H1 (cell line): ENCODE data around the gene RPS6KA2. TPM values are rescaled to one million over a fixed set of nuclear protein-coding genes. Genes with fewer than 3 reads are reported as not detected.

Experiments
- CTCF ChIA-PET: fragments of 300-600 bp; sonication (Branson Sonifier 250); formaldehyde crosslinking; loops from one replicate; lab custom pipeline; 2021; ENCODE audit not compliant: partially characterized antibody; lab: Charles Lee
- POLR2A ChIA-PET: fragments of 300-600 bp; sonication (Branson Sonifier 250); formaldehyde crosslinking; loops from one replicate; lab custom pipeline; 2021; ENCODE audit warnings: inconsistent platforms; ENCODE audit not compliant: partially characterized antibody; lab: Charles Lee
- DNase-seq, 2 experiments: peaks; one replicate each; pipeline versions ENCODE4 v3.0.0 to v3.0.0-alpha.2; 2010 to 2022; ENCODE audit warnings: low spot score in 2 of 2, low read depth in 1 of 2, mixed read lengths in 1 of 2
- FAIRE-seq: peaks from 2 replicates; lab custom pipeline; 2011; peaks lifted over from hg19 to GRCh38; lab: Jason Lieb, UNC
- H2AFZ ChIP-seq: 2 replicates; pipeline ENCODE4 v1.8.1; 2012; ENCODE audit warnings: low read length, inconsistent platforms
- H2AK5ac ChIP-seq: 2 replicates; pipeline ENCODE4 v1.6.1; 2013; ENCODE audit warnings: low read depth, low read length
- H2BK120ac ChIP-seq: replicated peaks from 2 replicates; pipeline ENCODE3; 2013; ENCODE audit warnings: low read depth, low read length, inconsistent platforms
- H2BK12ac ChIP-seq: 2 replicates; pipeline ENCODE4 v1.6.1; 2013; ENCODE audit warnings: low read depth, low read length
- H2BK15ac ChIP-seq: 2 replicates; pipeline ENCODE4 v1.6.1; 2013; ENCODE audit warnings: low read length
- H2BK20ac ChIP-seq: 2 replicates; pipeline ENCODE4 v1.6.1; 2013; ENCODE audit warnings: low read length
- H2BK5ac ChIP-seq: 2 replicates; pipeline ENCODE4 v1.6.1; 2013; ENCODE audit warnings: low read depth, low read length
- H3K14ac ChIP-seq: 2 replicates; pipeline ENCODE4 v1.6.1; 2013; ENCODE audit warnings: inconsistent platforms; ENCODE audit not compliant: insufficient read length
- H3K18ac ChIP-seq: 2 replicates; pipeline ENCODE4 v1.6.1; 2013; ENCODE audit warnings: low read length; ENCODE audit errors: extremely low read depth
- H3K23ac ChIP-seq: 2 replicates; pipeline ENCODE4 v1.6.1; 2013; ENCODE audit warnings: inconsistent platforms; ENCODE audit not compliant: insufficient read length
- H3K23me2 ChIP-seq: 2 replicates; pipeline ENCODE4 v1.6.1; 2013; ENCODE audit warnings: low read depth, low read length
- H3K27ac ChIP-seq: 2 replicates; pipeline ENCODE4 v1.6.1; 2011; ENCODE audit warnings: low read depth, low read length, inconsistent platforms
- H3K27me3 ChIP-seq, 4 experiments: replicated peaks in 1 of 4; 1 replicate in 1 of 4; 2 replicates in 3 of 4; pipeline versions ENCODE4 v1.6.1 to v1.8.1; 2011 to 2013; ENCODE audit warnings: low read length in 3 of 4, mild to moderate bottlenecking in 3 of 4, inconsistent platforms in 2 of 4, mixed read lengths in 2 of 4, moderate library complexity in 1 of 4; ENCODE audit not compliant: control insufficient read depth in 3 of 4, insufficient read depth in 3 of 4; ENCODE audit errors: extremely low read depth in 1 of 4
- H3K36me3 ChIP-seq, 4 experiments: 2 replicates each; pipeline versions ENCODE4 v1.6.1 to v1.8.1; 2011 to 2013; ENCODE audit warnings: mild to moderate bottlenecking in 4 of 4, low read length in 3 of 4, moderate library complexity in 2 of 4, control low read depth in 1 of 4, inconsistent platforms in 1 of 4; ENCODE audit not compliant: insufficient read depth in 4 of 4, control insufficient read depth in 2 of 4
- H3K4ac ChIP-seq: replicated peaks from 2 replicates; pipeline ENCODE3; 2013; ENCODE audit warnings: low read length, low read depth, mixed read lengths, inconsistent platforms; ENCODE audit not compliant: insufficient read length
- H3K4me1 ChIP-seq, 4 experiments: replicated peaks in 1 of 4; 1 replicate in 1 of 4; 2 replicates in 3 of 4; pipeline versions ENCODE4 v1.6.1 to v1.8.1; 2011 to 2013; ENCODE audit warnings: low read length in 3 of 4, inconsistent platforms in 2 of 4, mixed read lengths in 1 of 4; ENCODE audit not compliant: insufficient read depth in 4 of 4, control insufficient read depth in 3 of 4
- H3K4me2 ChIP-seq, 2 experiments: 2 replicates each; pipeline versions ENCODE4 v1.6.1 to v1.8.1; 2011 to 2013; ENCODE audit warnings: low read depth in 2 of 2, low read length in 2 of 2, control low read depth in 1 of 2, inconsistent platforms in 1 of 2, mild to moderate bottlenecking in 1 of 2; ENCODE audit not compliant: insufficient read depth in 1 of 2
- H3K4me3 ChIP-seq, 4 experiments: fragments of 200-600, 300-600 bp in 1 of 4; sonication (generic), shearing (Covaris generic), sonication (Bioruptor Twin) in 1 of 4; 2 replicates each; pipeline versions ENCODE4 v1.5.1 to v1.8.1; 2011 to 2016; ENCODE audit warnings: low read length in 4 of 4, low read depth in 3 of 4, control low read depth in 2 of 4, inconsistent platforms in 2 of 4, mild to moderate bottlenecking in 2 of 4, mixed read lengths in 1 of 4, moderate library complexity in 1 of 4; ENCODE audit not compliant: insufficient read depth in 2 of 4; ENCODE audit errors: extremely low read depth in 1 of 4
- H3K56ac ChIP-seq: replicated peaks from 2 replicates; pipeline ENCODE3; 2013; ENCODE audit warnings: low read depth, mild to moderate bottlenecking, mixed read lengths, low read length, inconsistent platforms; ENCODE audit not compliant: insufficient read length
- H3K79me1 ChIP-seq: 2 replicates; pipeline ENCODE4 v1.6.1; 2013; ENCODE audit warnings: low read depth, low read length, control low read depth
- H3K79me2 ChIP-seq, 2 experiments: 2 replicates each; pipeline versions ENCODE4 v1.6.1 to v1.8.1; 2012 to 2013; ENCODE audit warnings: low read length in 2 of 2, mild to moderate bottlenecking in 2 of 2, inconsistent platforms in 1 of 2; ENCODE audit not compliant: insufficient read depth in 2 of 2, control insufficient read depth in 1 of 2
- H3K9ac ChIP-seq, 4 experiments: replicated peaks in 1 of 4; 1 replicate in 1 of 4; 2 replicates in 3 of 4; pipeline versions ENCODE4 v1.6.1 to v1.8.1; 2011 to 2013; ENCODE audit warnings: low read depth in 3 of 4, low read length in 3 of 4, control low read depth in 2 of 4, mild to moderate bottlenecking in 2 of 4, moderate library complexity in 2 of 4, inconsistent platforms in 1 of 4; ENCODE audit errors: extremely low read depth in 1 of 4
- H3K9me3 ChIP-seq, 2 experiments: 2 replicates each; pipeline versions ENCODE4 v1.6.1 to v1.8.1; 2012 to 2013; ENCODE audit warnings: mild to moderate bottlenecking in 2 of 2, moderate library complexity in 2 of 2, control low read depth in 1 of 2, inconsistent platforms in 1 of 2, low read depth in 1 of 2, low read length in 1 of 2, mixed read lengths in 1 of 2; ENCODE audit not compliant: insufficient read depth in 2 of 2
- H4K20me1 ChIP-seq, 2 experiments: replicated peaks in 1 of 2; 2 replicates each; pipeline versions ENCODE3 to v1.8.1; 2011 to 2013; ENCODE audit warnings: inconsistent platforms in 2 of 2, low read length in 2 of 2, mild to moderate bottlenecking in 1 of 2; ENCODE audit not compliant: insufficient read depth in 2 of 2, control insufficient read depth in 1 of 2
- H4K5ac ChIP-seq: 2 replicates; pipeline ENCODE4 v1.6.1; 2013; ENCODE audit warnings: low read length, low read depth, mixed read lengths, inconsistent platforms; ENCODE audit not compliant: insufficient read length
- H4K8ac ChIP-seq: 2 replicates; pipeline ENCODE4 v1.8.0; 2013; ENCODE audit warnings: mild to moderate bottlenecking, moderate library complexity, low read length, inconsistent platforms; ENCODE audit not compliant: insufficient read depth; ENCODE audit errors: extremely low read depth
- H4K91ac ChIP-seq: replicated peaks from 2 replicates; pipeline ENCODE3; 2013; ENCODE audit warnings: low read length, mixed read lengths, inconsistent platforms; ENCODE audit not compliant: insufficient read length
- CBX5 ChIP-seq: fragments of 300-800, 300-1000 bp; sonication (generic); IDR thresholded peaks from 2 replicates; pipeline ENCODE4 v1.7.1; 2016; ENCODE audit warnings: antibody characterized with exemption, low read length, low read depth
- CHD2 ChIP-seq: IDR thresholded peaks from 2 replicates; pipeline ENCODE4 v1.6.1; 2012; ENCODE audit warnings: low read length, improper control_type of control experiment
- EZH2 ChIP-seq: fragments of 200-600 bp; sonication (generic); IDR thresholded peaks from 2 replicates; pipeline ENCODE4 v1.7.1; 2012; ENCODE audit warnings: low read depth, mild to moderate bottlenecking, moderate library complexity, low read length, inconsistent platforms; ENCODE audit not compliant: severe bottlenecking
- HDAC2 ChIP-seq, 2 experiments: fragments of 300-600 bp in 1 of 2; sonication (generic) in 1 of 2; IDR thresholded peaks; 2 replicates each; pipeline ENCODE4 v1.6.1; 2011 to 2012; ENCODE audit warnings: low read depth in 2 of 2, low read length in 2 of 2, mild to moderate bottlenecking in 2 of 2, moderate library complexity in 2 of 2, borderline replicate concordance in 1 of 2, inconsistent platforms in 1 of 2
- KDM4A ChIP-seq: IDR thresholded peaks from one replicate; pipeline ENCODE4 v1.7.1; 2012; ENCODE audit warnings: low read depth, mild to moderate bottlenecking, moderate library complexity, low read length, inconsistent platforms; ENCODE audit not compliant: severe bottlenecking
- NANOG ChIP-seq: IDR thresholded peaks from 2 replicates; pipeline ENCODE4 v1.6.1; 2011; ENCODE audit warnings: low read length, low read depth, mild to moderate bottlenecking, inconsistent platforms; ENCODE audit not compliant: insufficient read depth, poor library complexity, severe bottlenecking
- PHF8 ChIP-seq: fragments of 200-600 bp; sonication (generic); conservative IDR thresholded peaks from 2 replicates; pipeline ENCODE4 v1.7.1; 2012; ENCODE audit warnings: low read depth, mild to moderate bottlenecking, inconsistent platforms, low read length, moderate library complexity
- POLR2A ChIP-seq, 2 experiments: IDR thresholded peaks; 1 replicate in 1 of 2; 2 replicates in 1 of 2; pipeline ENCODE4 v1.6.1; 2011; ENCODE audit warnings: low read depth in 2 of 2, low read length in 2 of 2, mild to moderate bottlenecking in 2 of 2; ENCODE audit errors: control extremely low read depth in 1 of 2
- RAD21 ChIP-seq, 2 experiments: IDR thresholded peaks in 1 of 2; conservative IDR thresholded peaks in 1 of 2; 2 replicates each; pipeline ENCODE4 v1.6.1; 2011; ENCODE audit warnings: low read depth in 2 of 2, low read length in 2 of 2, improper control_type of control experiment in 1 of 2, inconsistent platforms in 1 of 2, mild to moderate bottlenecking in 1 of 2, moderate library complexity in 1 of 2
- TAF1 ChIP-seq: IDR thresholded peaks from 2 replicates; pipeline ENCODE4 v1.6.1; 2011; ENCODE audit warnings: mild to moderate bottlenecking, low read depth, low read length
- WGBS, 2 experiments: shearing (Covaris generic) in 1 of 2; methylation state at CpG; one replicate each; pipeline versions ENCODE4 v1.1.6 to v1.1.7; 2013 to 2015; ENCODE audit warnings: low lambda C conversion rate in 2 of 2, mixed read lengths in 2 of 2, inconsistent platforms in 1 of 2, low coverage in 1 of 2, missing lambda C conversion rate in 1 of 2; ENCODE audit not compliant: insufficient replicate concordance in 2 of 2, insufficient coverage in 1 of 2, insufficient read length in 1 of 2; ENCODE audit errors: extremely low coverage in 1 of 2, missing lambda C conversion rate in 1 of 2; 5-methylcytosine and 5-hydroxymethylcytosine counted together
- polyA plus RNA-seq, 7 experiments: library from polyadenylated mRNA; depleted of rRNA in 3 of 7; stranded (reverse) in 5 of 7; unstranded in 2 of 7; fragments of >200 nt in 5 of 7; fragments of 200-250 nt in 2 of 7; gene quantifications; 1 replicate in 5 of 7; 2 replicates in 1 of 7; 4 replicates in 1 of 7; pipeline versions ENCODE4 v1.2.1 to v1.2.3, GENCODE V29; 2011 to 2013; ENCODE audit warnings: missing spikeins in 2 of 7, mixed read lengths in 2 of 7
- total RNA-seq: library from RNA; stranded (reverse); fragmentation: NEBNext Ultra II Directional; extraction: Animal tissue kit (Norgen Biotek cat#: 25700); gene quantifications from 2 replicates; pipeline ENCODE4 v1.2.1, GENCODE V29; 2021
- TF ChIP-seq, protein P1 (sequence below): IDR thresholded peaks from 2 replicates; pipeline ENCODE4 v1.6.1; 2012; ENCODE audit warnings: inconsistent platforms
- TF ChIP-seq, protein P2 (sequence below): IDR thresholded peaks from 2 replicates; pipeline ENCODE4 v1.6.1; 2011; ENCODE audit warnings: low read length, improper control_type of control experiment

The RPS6KA2 gene
- total and polyA plus RNA-seq, 2 of the 8 experiments (the other 6 are each of a cell fraction or from before 2014, with no cell fraction given) = 8.8 to 25.7 TPM

DNA sequence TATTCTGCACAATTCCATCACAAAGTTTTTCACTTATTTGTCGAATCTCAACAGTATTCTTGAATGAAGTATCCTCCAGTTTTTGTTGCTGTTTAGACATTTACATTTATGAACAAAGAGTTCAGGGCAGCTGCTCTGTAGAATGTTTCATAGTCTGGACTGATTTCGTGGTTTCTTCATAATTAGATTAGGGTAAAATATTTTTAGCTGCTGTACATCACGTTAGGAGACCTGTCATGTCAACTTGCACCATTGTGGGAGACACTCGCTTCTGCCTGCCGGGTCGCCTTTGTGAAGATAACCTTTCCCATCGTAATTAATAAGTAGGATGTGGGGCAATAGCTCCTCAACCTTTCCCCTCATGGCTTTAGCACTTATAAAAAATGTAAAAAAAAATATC lies 27.5 kb upstream of the RPS6KA2 start:
- Histone ChIP-seq H4K8ac (no peak overlapping the region), H3K14ac (no peak overlapping the region), H3K23ac (no peak overlapping the region), H2BK12ac (no peak overlapping the region), H3K36me3 (no peaks in the 10 kb centered on the region), H3K56ac (no peak overlapping the region), H3K4me3 (no peak overlapping the region), H2BK120ac (no peak overlapping the region), H4K20me1 (peaks cover 0 to 2% of the 10 kb centered on the region in 2 experiments), H3K4me1 (peaks cover 5 to 26% (median 7%) of the 10 kb centered on the region in 4 experiments), H3K79me2 (no peaks in the 10 kb centered on the region), H2AK5ac (no peak overlapping the region), H3K9me3 (no peaks in the 10 kb centered on the region), H3K79me1 (no peaks in the 10 kb centered on the region), H2BK5ac (no peak overlapping the region), H3K18ac (no peak overlapping the region), H3K9ac (no peak overlapping the region), H2BK20ac (no peak overlapping the region), H4K91ac (no peak overlapping the region), H3K27me3 (peaks cover 0 to 27% (median 14%) of the 10 kb centered on the region in 4 experiments; a peak in 6 of 7 replicates), H2AFZ (no peak overlapping the region), H4K5ac (no peak overlapping the region), H2BK15ac (no peak overlapping the region), H3K23me2 (peaks cover 8% of the 10 kb centered on the region), H3K4ac (no peak overlapping the region), H3K27ac (no peak overlapping the region), H3K4me2 (no peak overlapping the region)
- no peak for DNase-seq
- WGBS, 2 experiments = 92% methylated on average over 7 of the region's 7 CpGs; no CpG with 5 or more reads in 1 of the 2 experiments
- ChIA-PET CTCF (no interaction called here), POLR2A (no interaction called here)
- no peak for FAIRE-seq
- TF ChIP-seq PHF8 (no peak), NANOG (no peak), CBX5 (no peak), KDM4A (no peak), EZH2 (no peak), POLR2A (IDR thresholded peaks at IDR 0.05; ENCODE audit: control extremely low read depth in 1 of 2, low read depth in 2 of 2, low read length in 2 of 2) (no peak), RAD21 (IDR thresholded peaks at IDR 0.05 in 1 of 2, conservative IDR thresholded peaks at IDR 0.05 in 1 of 2; ENCODE audit: low read depth in 2 of 2, low read length in 2 of 2) (no peak), HDAC2 (IDR thresholded peaks at IDR 0.05; ENCODE audit: borderline replicate concordance in 1 of 2, low read depth in 2 of 2, low read length in 2 of 2) (no peak), CHD2 (no peak), TAF1 (no peak)
- TF ChIP-seq, protein P1, sequence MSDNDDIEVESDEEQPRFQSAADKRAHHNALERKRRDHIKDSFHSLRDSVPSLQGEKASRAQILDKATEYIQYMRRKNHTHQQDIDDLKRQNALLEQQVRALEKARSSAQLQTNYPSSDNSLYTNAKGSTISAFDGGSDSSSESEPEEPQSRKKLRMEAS = no peak
- TF ChIP-seq, protein P2, sequence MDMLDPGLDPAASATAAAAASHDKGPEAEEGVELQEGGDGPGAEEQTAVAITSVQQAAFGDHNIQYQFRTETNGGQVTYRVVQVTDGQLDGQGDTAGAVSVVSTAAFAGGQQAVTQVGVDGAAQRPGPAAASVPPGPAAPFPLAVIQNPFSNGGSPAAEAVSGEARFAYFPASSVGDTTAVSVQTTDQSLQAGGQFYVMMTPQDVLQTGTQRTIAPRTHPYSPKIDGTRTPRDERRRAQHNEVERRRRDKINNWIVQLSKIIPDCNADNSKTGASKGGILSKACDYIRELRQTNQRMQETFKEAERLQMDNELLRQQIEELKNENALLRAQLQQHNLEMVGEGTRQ = no peak
